HG03064 (cell line): ENCODE data around the gene IGF2R.

Source experiments
- ATAC-seq: cut with Tn5 transposase; IDR thresholded peaks from one replicate; pipeline ENCODE4 v1.9.1; 2021; ENCODE audit warnings: low read depth; ENCODE audit not compliant: unreplicated experiment

IGF2R gene

GRCh38 chr6:160013987-160014868 is 45.3 kb downstream of the IGF2R start:
- no peak for ATAC-seq

DNA sequence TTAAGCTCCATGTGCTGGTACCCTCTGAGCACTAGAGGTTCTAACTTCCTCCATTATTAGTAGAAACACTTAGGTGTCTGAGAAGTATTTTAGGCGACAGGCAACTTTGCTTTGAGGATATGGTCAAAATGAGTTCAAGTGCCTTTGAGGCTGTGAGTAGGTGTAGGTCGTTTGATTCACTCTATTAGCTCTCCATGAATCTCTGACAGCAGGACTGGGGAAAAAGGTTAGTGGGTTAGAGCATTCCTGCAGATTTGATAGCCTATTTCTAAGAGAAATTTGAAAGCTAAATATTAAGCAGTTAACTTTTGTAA is 45.9 kb downstream of the IGF2R start:
- ATAC-seq = no peak

DNA sequence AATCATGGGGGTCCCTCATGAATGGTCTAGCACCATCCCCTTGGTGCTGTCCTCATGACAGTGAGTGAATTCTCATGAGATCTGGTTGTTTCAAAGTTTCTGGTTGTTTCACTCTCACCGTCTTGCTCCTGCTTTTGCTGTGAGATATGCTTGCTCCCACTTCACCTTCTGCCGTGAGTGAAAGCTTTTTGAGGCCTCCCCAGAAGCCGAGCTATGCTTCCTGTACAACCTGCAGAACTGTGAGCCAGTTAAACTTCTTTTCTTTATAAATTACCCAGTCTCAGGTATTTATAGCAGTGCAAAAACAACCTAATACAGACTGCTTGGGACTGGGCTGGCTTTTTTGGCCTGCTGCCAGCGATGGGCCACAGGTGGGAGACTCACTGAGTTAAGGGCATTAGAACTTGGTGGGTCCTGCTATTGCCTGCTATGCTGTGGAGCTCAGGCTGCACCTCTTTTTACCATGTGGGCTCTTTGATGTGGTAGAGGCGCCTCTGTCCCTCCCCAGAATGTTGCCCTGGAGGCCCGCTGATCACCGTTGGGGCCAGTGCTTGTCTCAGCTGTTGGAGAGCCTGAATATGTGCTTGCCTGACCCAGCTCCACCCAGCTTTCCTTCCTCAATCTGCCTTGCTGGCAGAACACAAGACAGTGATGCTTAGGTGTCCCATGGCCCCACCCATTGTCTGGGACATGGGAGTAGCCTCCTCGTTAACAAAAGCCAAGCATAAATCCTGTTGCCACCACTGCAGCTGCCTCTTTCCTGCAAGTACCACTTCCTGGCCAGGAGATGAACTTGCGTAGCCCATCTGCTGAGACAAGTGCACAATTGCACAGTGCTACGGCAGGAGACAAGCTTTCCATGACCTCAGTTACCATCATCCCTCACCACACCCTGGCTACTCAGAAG is 47.1 kb downstream of the IGF2R start:
- ATAC-seq = no peak

DNA sequence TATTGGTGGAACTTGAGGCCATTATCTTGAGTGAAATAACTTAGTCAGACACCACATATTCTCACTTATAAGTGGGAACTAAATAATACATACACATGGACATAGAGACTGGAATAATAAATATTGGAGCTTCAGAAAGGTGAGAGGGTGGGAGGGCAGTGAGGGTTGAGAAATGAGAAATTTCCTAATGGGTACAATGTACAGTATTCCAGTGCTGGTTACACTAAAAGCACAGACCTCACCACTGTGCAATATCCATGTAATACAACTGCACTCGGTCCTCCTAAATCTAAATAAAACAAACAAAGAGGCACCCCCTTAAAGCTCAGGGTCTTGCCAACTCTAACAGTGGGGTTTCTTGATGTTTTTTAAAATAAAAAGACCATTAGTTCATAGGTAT is 53.2 kb downstream of the IGF2R start:
- no peak for ATAC-seq

DNA sequence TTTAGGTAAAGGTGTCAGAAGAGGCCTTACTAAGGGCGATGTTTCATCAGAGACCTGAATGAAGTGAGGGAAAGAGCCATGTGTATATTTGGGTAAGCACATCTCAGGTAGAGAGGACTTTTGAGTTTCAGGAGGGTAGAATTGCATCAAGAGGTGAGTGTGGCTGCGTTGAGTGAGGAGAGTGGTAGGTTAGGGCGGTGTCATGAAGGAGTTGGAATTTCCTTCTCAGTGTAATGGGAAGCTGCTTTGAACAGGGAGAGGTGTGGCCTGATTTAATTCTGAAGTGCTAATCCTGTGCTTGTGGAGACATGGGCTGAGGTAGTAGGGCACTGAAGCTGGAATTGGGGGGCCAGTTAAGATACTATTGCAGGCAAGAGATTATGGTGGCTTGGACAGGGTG is 53.9 kb downstream of the IGF2R start:
- no peak for ATAC-seq

GRCh38 chr6:160024152-160024551 is 55.3 kb downstream of the IGF2R start:
- ATAC-seq = no peak

DNA sequence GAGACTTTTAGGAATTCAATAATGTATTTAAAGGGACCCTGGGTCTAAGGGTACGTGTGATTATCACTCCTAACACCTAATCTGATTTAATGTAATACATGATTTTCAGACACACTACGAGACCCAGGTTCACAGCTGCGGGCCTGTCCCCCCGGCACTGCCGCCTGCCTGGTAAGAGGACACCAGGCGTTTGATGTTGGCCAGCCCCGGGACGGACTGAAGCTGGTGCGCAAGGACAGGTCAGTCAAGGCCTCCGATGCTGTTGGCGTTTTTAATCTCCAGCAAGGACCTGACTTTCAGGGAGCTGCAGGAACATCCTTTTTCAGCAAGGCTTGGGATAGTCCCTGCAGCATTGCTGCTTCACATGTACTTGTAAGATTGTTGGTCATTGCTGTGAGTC is 58.2 kb downstream of the IGF2R start:
- ATAC-seq = no peak

DNA sequence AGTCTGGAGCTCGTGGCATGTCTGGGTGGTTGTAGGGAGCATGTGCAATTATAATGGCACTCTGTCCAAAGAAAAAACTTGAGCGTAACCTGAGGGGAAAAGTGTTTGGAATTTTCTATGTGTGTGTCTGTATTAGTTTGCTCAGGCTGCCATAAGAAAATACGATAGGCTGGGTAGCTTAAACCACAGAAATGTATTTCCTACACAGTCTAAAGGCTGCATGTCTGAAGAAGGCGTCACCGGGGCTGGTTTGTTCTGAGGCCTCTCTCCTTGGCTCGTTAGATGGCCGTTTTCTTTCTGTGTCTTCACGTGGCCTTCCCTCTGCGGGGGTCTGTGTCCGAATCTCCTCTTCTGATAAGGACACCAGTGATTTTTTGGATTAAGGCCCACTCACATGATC is 59.0 kb downstream of the IGF2R start:
- ATAC-seq = no peak

GRCh38 chr6:160028487-160029275 is 59.8 kb downstream of the IGF2R start:
- ATAC-seq = peak; percentile 68

DNA sequence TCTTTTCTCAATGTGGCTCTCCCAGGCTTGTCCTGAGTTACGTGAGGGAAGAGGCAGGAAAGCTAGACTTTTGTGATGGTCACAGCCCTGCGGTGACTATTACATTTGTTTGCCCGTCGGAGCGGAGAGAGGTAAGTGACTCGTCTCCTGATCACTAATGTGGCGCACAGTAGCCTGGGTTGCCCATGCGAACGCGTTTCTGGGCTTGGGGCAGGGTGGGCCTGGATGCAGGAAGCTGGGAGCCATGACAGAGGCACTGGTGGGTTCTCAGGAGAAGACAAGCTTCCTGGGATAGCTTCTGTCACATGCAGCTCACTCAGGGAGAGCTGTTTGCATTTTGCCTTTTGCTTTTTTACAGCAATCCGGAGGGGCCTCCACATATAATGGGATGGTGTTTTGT is 60.6 kb downstream of the IGF2R start:
- ATAC-seq = no peak

DNA sequence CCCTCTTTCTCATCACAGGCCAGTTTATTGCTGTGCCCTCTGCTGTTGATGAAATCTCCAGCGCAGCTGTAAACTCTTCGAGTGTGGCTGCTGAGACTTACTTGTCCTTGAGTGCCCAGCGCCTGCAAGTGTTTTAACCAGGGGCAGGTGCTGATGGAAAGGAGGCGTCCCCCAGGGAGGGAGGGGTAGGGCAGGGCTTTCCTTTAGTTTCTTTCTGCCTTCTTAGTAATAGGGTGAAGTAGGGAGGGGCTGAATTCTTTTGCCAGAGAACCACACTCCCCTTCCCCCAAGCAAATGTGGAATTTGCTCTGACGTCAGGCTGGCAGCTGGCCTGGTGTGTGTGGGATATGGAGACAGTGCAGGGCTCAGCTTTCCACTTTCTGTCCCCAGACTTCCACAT is 61.2 kb downstream of the IGF2R start:
- no peak for ATAC-seq

GRCh38 chr6:160031442-160031841 is 62.6 kb downstream of the IGF2R start:
- ATAC-seq = no peak

DNA sequence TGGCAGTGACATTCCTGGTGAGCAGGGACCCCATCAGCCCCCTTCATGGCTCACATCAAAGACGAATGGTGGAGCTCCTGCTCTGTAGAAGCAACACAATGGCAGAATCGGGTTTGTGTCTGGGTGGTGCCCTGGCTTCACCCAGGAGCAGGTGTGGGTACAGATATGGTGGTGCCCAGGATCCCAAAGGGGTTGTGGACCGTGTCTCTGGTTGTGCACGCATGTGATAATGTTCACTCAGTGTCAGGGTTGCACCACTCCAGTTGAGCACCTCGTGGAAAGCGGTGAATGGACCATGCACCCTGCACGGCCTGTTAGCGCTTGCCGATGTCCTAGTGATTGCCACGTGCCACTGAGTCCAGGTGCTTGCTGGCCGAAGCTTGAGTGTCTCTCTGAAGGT is 63.0 kb downstream of the IGF2R start:
- no peak for ATAC-seq

- ATAC-seq = no peak
Measured at GRCh38 chr6:160032538-160032937, 63.7 kb downstream of the IGF2R start.

- no peak for ATAC-seq
Measured at GRCh38 chr6:160034036-160034930, 65.4 kb downstream of the IGF2R start.

GRCh38 chr6:160035241-160035640 is 66.4 kb downstream of the IGF2R start:
- ATAC-seq = no peak

DNA sequence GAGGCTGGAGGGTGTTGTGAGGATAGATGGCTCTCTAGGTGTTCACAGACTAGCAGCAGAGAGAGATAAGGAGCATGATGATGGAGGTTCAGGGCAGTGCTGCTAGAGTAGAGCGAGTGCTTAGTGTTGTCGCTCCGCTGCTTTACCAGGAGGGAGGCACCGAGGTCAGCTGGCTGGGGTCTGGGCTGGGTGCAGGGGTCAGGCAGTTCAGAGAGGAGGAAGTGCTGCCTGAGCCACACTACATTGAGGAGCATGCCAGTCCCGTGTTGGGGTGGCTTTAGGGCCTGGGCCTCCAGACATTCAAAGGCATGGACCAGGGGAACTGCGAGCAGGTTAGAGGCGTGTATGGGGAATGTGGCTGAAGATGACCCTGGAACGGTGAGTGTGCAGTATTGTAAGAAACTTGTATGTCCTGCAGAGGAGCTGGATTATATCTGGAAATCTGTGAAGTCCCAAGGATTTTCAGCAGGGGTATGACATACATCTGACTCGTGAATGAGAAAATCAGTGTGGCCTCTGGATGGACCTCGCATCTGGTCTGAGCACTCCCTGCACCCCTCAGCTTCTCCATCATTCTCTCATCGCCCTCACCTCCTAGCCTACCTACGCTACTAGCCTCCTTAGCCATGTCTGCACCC is 66.9 kb downstream of the IGF2R start:
- no peak for ATAC-seq

DNA sequence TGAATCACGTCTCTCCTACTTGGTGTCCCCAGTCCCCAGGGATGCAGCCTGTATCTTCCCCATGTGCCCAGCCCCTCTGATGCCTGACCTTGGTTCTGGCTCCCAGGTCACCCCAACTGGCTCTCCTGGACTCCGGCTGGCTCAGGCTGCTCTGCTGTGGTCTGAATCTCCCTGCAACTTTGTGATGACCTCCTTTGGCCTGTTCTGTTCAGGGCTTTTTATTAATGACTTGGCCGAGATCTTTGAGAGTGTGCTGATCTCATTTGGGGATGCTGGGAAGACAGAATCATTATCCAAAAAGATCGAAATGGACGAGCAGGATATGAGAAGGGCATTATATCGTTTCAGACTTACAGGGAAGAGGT is 67.4 kb downstream of the IGF2R start:
- no peak for ATAC-seq

DNA sequence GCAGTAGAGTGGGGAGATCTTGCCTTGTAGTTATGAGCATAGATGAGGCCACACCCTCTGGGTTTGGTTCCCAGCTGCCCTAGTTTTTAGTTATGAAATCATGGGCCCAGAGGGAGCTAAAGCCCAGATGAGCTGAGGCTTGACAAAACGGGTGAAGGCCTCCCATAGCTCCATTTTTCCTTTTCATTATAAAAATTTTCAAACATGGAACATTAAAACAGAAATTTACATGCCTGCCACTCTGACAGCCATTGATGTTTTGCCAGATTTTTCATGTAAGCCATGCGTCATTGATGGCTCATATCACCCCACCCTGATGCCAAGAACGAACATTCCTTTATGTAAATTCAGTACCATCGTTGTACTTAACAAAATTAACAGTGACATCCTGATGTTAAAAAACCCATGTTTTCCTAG is 67.9 kb downstream of the IGF2R start:
- ATAC-seq = no peak

DNA sequence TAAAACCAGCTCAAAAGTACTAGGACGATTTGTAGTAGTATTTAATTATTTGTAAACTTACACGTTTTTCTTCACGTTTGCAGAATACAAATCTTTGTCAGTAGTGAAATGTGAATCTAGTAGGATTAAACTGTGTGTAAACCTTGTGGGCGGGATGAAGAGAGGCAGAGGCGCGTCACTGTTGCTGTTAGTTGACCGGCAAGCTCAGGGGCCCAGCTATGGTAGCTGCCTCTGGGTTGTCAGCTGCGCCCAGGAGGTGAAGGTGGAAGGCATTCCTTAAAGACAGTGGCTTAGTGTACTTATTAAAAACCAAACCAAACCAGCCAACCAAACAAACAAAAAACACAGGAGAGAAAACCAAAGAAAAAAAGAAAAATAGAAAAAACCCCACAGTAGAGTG is 69.6 kb downstream of the IGF2R start:
- ATAC-seq = no peak
